GM20000 (cell line): ENCODE data around the gene CDH13.

Experiments used
- DNase-seq: peaks from one replicate; pipeline ENCODE4 v3.0.0; 2012; ENCODE audit warnings: low spot score
- TF ChIP-seq, protein P1 (sequence below): IDR thresholded peaks from 2 replicates; pipeline ENCODE4 v1.5.1; 2012; ENCODE audit warnings: mild to moderate bottlenecking, control low read depth; ENCODE audit errors: extremely low read depth, missing control alignments

The CDH13 gene

DNA sequence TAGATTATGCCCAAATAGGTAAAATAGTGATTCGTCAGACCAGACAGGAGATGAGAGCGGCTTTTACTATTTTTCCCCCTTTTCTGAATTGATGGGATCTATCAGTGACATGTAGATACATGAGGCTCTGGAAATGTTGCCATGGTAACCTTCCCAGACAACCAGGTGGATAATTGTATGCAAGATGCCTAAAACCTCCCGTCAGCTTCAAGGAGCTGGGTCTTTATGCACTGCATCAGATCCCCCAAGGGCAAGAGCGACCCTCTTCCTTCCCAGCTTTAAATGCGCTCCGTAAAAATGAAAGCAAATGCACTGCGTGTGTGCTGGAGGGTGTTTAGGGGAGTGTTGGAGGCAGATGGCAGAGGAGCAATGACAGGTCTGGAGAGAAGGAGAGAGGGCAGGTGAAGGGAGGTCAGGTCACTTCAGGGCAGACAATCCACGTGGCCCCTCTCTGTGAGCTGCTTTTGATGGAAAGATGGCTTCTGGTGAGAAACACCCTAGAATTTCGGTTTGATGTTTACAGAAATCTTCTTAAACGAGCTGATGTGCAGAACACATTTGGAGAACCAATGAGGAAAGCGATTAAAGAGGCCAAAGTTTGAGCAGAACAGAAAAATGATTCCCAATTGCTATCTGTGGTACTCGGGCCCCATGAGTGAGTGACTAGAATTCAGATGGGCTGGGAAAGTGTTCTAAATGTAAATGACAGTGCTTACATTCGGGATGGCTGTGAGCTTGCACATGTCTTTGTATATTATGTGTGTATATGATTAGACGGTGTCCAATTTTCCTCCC lies 719.3 kb downstream of the CDH13 start:
- TF ChIP-seq, protein P1, sequence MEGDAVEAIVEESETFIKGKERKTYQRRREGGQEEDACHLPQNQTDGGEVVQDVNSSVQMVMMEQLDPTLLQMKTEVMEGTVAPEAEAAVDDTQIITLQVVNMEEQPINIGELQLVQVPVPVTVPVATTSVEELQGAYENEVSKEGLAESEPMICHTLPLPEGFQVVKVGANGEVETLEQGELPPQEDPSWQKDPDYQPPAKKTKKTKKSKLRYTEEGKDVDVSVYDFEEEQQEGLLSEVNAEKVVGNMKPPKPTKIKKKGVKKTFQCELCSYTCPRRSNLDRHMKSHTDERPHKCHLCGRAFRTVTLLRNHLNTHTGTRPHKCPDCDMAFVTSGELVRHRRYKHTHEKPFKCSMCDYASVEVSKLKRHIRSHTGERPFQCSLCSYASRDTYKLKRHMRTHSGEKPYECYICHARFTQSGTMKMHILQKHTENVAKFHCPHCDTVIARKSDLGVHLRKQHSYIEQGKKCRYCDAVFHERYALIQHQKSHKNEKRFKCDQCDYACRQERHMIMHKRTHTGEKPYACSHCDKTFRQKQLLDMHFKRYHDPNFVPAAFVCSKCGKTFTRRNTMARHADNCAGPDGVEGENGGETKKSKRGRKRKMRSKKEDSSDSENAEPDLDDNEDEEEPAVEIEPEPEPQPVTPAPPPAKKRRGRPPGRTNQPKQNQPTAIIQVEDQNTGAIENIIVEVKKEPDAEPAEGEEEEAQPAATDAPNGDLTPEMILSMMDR, result no peak
- no peak for DNase-seq

DNA sequence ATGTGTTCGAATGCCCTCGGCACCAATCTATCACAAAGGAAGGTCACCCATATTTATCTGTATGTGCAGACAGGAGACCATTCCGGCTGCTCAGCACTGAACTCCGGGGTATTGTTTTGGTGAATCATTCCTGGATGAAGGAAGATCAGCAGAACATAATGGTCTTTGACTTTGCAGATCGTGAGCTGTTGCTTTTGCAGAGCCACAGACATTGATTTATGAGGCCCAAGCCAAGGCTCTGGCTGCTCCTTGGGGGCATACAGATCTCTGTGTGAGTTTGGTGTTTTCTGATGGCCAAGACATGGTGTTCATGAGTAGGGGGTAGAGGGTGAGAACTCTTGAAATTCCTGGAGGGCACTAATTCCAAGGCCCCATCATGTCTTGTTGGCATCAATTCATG lies 722.2 kb downstream of the CDH13 start:
- TF ChIP-seq, protein P1, result no peak
- no peak for DNase-seq

DNA sequence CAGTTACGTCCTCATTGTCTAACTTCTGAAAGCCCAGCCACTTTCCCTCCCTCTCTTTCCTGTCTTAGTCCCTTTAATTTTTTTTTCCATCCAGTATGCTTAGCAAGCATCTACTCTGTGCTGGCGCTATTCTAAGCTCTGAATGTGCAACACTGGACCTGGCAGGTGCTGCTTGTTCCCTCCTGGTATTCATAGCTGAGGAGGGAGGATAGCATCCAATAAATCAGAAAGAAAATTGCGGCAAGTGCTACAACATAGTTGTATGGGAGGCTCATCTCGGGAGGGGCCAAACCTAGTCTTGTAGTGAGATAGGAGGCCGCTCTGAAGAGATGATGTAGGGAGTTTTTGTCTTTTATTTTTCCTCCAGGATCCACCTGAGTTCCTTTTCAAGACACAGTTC lies 723.7 kb downstream of the CDH13 start:
- TF ChIP-seq, protein P1, result no peak
- DNase-seq, result no peak

GRCh38 chr16:83351846-83352245 lies 725.1 kb downstream of the CDH13 start:
- DNase-seq, result no peak
- TF ChIP-seq, protein P1, result no peak

DNA sequence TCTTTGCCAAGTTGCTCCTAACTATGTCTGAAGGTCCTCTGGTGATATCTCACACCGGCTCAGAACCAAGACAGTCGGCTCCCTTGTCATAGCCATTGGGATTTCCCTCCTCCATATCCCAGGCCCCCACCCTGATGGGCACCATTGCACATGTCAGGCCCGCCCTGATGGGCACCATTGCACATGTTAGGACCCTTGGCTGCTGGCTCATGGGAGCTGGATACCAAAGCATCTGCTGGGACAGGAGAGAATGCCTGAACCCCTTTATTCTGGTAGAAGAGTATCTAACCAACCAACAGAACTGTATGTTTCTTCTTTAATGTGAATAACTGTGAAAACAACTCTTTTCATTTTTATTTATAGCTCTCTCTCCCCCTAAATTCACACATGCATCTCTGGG lies 726.5 kb downstream of the CDH13 start:
- TF ChIP-seq, protein P1, result no peak

DNA sequence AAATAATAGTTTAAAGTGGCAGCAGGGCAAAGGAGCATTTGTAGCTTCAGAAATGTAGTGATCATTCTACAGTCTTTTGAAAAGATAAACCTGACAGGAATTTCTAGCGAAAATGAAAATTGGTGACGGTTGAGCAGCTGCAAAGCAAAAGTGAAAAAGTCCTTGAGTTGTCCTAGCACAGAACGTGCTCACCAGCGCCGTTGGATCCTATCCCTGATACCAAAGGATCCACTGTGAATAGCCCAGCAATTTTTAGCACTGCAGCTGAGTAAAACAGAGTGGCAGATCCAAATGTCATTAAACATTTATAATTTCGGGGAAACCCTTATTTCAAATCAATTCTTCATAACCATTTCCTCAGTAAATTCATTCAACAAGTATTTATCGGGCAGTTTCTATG lies 727.2 kb downstream of the CDH13 start:
- TF ChIP-seq, protein P1, result no peak
- DNase-seq, result no peak

More for the DNA sequence above, 726.5 kb downstream of the CDH13 start:
- DNase-seq, result no peak

GRCh38 chr16:83355570-83356218 lies 728.9 kb downstream of the CDH13 start:
- no peak for DNase-seq
- TF ChIP-seq, protein P1, result no peak
